Heart right ventricle (tissue), 16 donors: ENCODE data around the gene CPVL. TPM values are rescaled to one million over a fixed set of nuclear protein-coding genes. Genes with fewer than 3 reads are reported as not detected.

Experiments used
- ATAC-seq, 8 donors: fragments of 200-7000 bp; cut with Tn5 transposase; one replicate each; pipeline ENCODE4 v1.9.1; 2020; ENCODE audit warnings: mild to moderate bottlenecking in 8 of 8, moderate library complexity in 8 of 8, moderate number of reproducible peaks in 1 of 8
- DNase-seq, 2 donors: peaks; one replicate each; pipeline ENCODE4 v3.0.0-alpha.2; 2020
- H3K27ac ChIP-seq, 10 donors: fragments of 200-600 bp; sonication (generic) in 2 of 10; one replicate each; pipeline versions ENCODE4 v1.5.0 to v1.8.0; 2020 to 2022; ENCODE audit warnings: mild to moderate bottlenecking in 3 of 10
- H3K27me3 ChIP-seq, 7 donors: fragments of 200-600 bp; one replicate each; pipeline ENCODE4 v1.8.0; 2021 to 2022; ENCODE audit warnings: mild to moderate bottlenecking in 2 of 7
- H3K36me3 ChIP-seq, 9 donors: fragments of 200-600 bp; sonication (generic) in 1 of 9; one replicate each; pipeline versions ENCODE4 v1.5.0 to v1.8.0; 2020 to 2022; ENCODE audit warnings: mild to moderate bottlenecking in 2 of 9
- H3K4me1 ChIP-seq, 9 donors: fragments of 200-600 bp; sonication (generic) in 1 of 9; one replicate each; pipeline versions ENCODE4 v1.5.0 to v1.8.0; 2020 to 2022; ENCODE audit warnings: mild to moderate bottlenecking in 4 of 9
- H3K4me3 ChIP-seq, 10 donors: fragments of 200-600 bp; sonication (generic) in 2 of 10; one replicate each; pipeline versions ENCODE4 v1.5.0 to v1.8.0; 2020 to 2022; ENCODE audit warnings: mild to moderate bottlenecking in 7 of 10, moderate library complexity in 2 of 10
- H3K9me3 ChIP-seq, 11 donors: fragments of 200-600 bp in 10 of 11; sonication (generic) in 2 of 11; one replicate each; pipeline versions ENCODE4 v1.5.0 to v1.8.0; 2013 to 2022; ENCODE audit warnings: mild to moderate bottlenecking in 2 of 11, control low read depth in 1 of 11, moderate library complexity in 1 of 11
- CTCF ChIP-seq, 9 donors: fragments of 200-600 bp; sonication (generic) in 2 of 9; IDR thresholded peaks; one replicate each; pipeline versions ENCODE4 v1.5.0 to v1.8.0; 2021 to 2022; ENCODE audit warnings: antibody characterized with exemption in 9 of 9, mild to moderate bottlenecking in 5 of 9, moderate library complexity in 1 of 9
- WGBS, 2 donors: extraction: QIAGEN DNeasy Blood & Tissue Kit; methylation state at CpG; one replicate each; pipeline ENCODE4 v1.1.7; 2013; ENCODE audit warnings: inconsistent platforms in 1 of 2; 5-methylcytosine and 5-hydroxymethylcytosine counted together
- intact Hi-C, 10 donors: fragments of 100-400 bp; cut with DNase I; formaldehyde crosslinking; loops; one replicate each; pipeline versions ENCODE4 v1.11.1 to v1.14.2; 2022
- polyA plus RNA-seq, 2 donors: library from polyadenylated mRNA; stranded (reverse); fragments of 200-250 nt; gene quantifications; one replicate each; pipeline ENCODE4 v1.2.3, GENCODE V29; 2013
- total RNA-seq, 10 donors: library from RNA; stranded (reverse); fragmentation: NEBNext Ultra II Directional in 3 of 10; extraction: Animal tissue kit (Norgen Biotek cat#: 25700) in 3 of 10; gene quantifications; one replicate each; pipeline versions ENCODE4 v1.2.1 to v1.2.4, GENCODE V29; 2021 to 2023
- donor health status: Arrhythmogenic right ventricular cardiomyopathy.
- donor health status: ischemic (EF 13 %, LVEDD 7.1; RV severe dilation, severe dysfunction).
- donor health status: healthy with polysubstance abuse.
- donor health status: DM: no; HTN: yes; CAD: no.
- donor health status: DM: no; HTN: no; CAD: no.
- donor health status: ischemic (EF 25% LVEDD 6.9; RV normal size, moderate dysfunction).
- donor health status: ischemic (EF 25% LVEDD 5.7; RV mildly dilated, moderate dysfunction).
- donor health status: healthy.
- donor health status: DM: yes; HTN: yes; CAD: no.
- donor health status: Ischemic cardiomyopathy.
- donor health status: ischemic (EF 35%, LVEDD 5.7; RV mildly dilated, moderate dysfunction).
- donor health status: nonischemic (EF 11% LVEDD 7.7; RV severe dilation, severe dysfunction).
- donor health status: DM: yes; HTN: yes; CAD: no.
- donor health status: PGD.
- donor health status: ischemic (EF 29% LVEDD 5.4; RV normal size, mild dysfunction).
- donor health status: nonischemic (EF 23%, LVEDD 6.1; RV moderate dilation, normal function).

The CPVL gene
- total and polyA plus RNA-seq, 12 donors: 49.4 to 215 (median 93.0) TPM

GRCh38 chr7:29109899-29110298 is 36.4 kb downstream of the CPVL start:
- H3K27ac ChIP-seq: peak overlapping the region in 1 of 10 donors; percentile 38
- WGBS, 2 donors: 94% methylated on average over 2 of the region's 2 CpGs

GRCh38 chr7:29109358-29109757 is 37.0 kb downstream of the CPVL start:
- Histone ChIP-seq H3K36me3 (peaks cover 0 to 10% (median 0%) of the 10 kb centered on the region in 9 donors), H3K27ac (peak overlapping the region in 1 of 10 donors; percentile 38), H3K9me3 (no peaks in the 10 kb centered on the region), H3K27me3 (peaks cover 0 to 3% (median 0%) of the 10 kb centered on the region in 7 donors), H3K4me1 (peaks cover 0 to 28% (median 4%) of the 10 kb centered on the region in 9 donors), H3K4me3 (no peak overlapping the region)
- no peak for DNase-seq
- no peak for TF ChIP-seq CTCF (IDR thresholded peaks at IDR 0.05)
- 54 to 70% methylated on average over 3 of the region's 3 CpGs for WGBS, 2 donors
- intact Hi-C loops: loop anchor here in 8 of 10 donors (5.0 to 10.0 kb wide), 3 partner anchors 155 to 298 kb away; partner anchors contain the start of gene TRIL (in 5 of the 8)
- no peak for ATAC-seq

More at GRCh38 chr7:29109899-29110298, 36.4 kb downstream of the CPVL start:
- TF ChIP-seq CTCF (IDR thresholded peaks at IDR 0.05): no peak
- peaks cover 0 to 34% (median 4%) of the 10 kb centered on the region in 9 donors for H3K4me1 ChIP-seq
- DNase-seq (no peak), ATAC-seq (peak in 5 of 8 donors; percentile 18 to 46 (median 33))
- H3K27me3 ChIP-seq: peaks cover 0 to 3% (median 0%) of the 10 kb centered on the region in 7 donors
- no peak overlapping the region for H3K4me3 ChIP-seq
- H3K9me3 ChIP-seq: no peaks in the 10 kb centered on the region
- intact Hi-C loops: loop anchor here in 8 of 10 donors (5.0 to 10.0 kb wide), 7 partner anchors 85 to 302 kb away; partner anchors contain the start of genes TRIL (in 5 of the 8) and CHN2 (in 1 of the 8)
- H3K36me3 ChIP-seq: peaks cover 0 to 10% (median 0%) of the 10 kb centered on the region in 9 donors

- Histone ChIP-seq H3K4me1 (peaks cover 0 to 24% (median 5%) of the 10 kb centered on the region in 9 donors), H3K27me3 (no peaks in the 10 kb centered on the region), H3K4me3 (no peak overlapping the region), H3K27ac (no peak overlapping the region), H3K9me3 (no peaks in the 10 kb centered on the region), H3K36me3 (peaks cover 0 to 8% (median 0%) of the 10 kb centered on the region in 9 donors)
- WGBS, 2 donors: 87 to 91% methylated on average over 2 of the region's 2 CpGs
- no peak for TF ChIP-seq CTCF (IDR thresholded peaks at IDR 0.05)
- intact Hi-C loops: loop anchor here in 9 of 10 donors (2.0 to 10.0 kb wide), 6 partner anchors 152 to 302 kb away; partner anchors contain the start of gene TRIL (in 5 of the 9)
- ATAC-seq (no peak), DNase-seq (no peak)
Measured at GRCh38 chr7:29107056-29107455, 39.3 kb downstream of the CPVL start.

- ATAC-seq (no peak), DNase-seq (no peak)
- Histone ChIP-seq H3K27ac (no peak overlapping the region), H3K36me3 (peaks cover 0 to 6% (median 0%) of the 10 kb centered on the region in 9 donors), H3K27me3 (no peaks in the 10 kb centered on the region), H3K9me3 (no peaks in the 10 kb centered on the region), H3K4me1 (peaks cover 0 to 24% (median 5%) of the 10 kb centered on the region in 9 donors), H3K4me3 (no peak overlapping the region)
- peak in 1 of 9 donors; percentile 8 for TF ChIP-seq CTCF (IDR thresholded peaks at IDR 0.05)
- intact Hi-C loops: loop anchor here (1.0 to 10.0 kb wide), 9 partner anchors 152 to 302 kb away; partner anchors contain the start of gene TRIL (in 5 of the 10)
- 51 to 53% methylated on average over 3 of the region's 3 CpGs for WGBS, 2 donors
Measured at GRCh38 chr7:29106669-29106988, 39.7 kb downstream of the CPVL start.
